Inferior parietal cortex (tissue), 1 donor: ENCODE measurements around the gene NAA38.
A peak's percentile ranks its signal among the peaks of the same experiment; 100 is the strongest.
"Not testable (repeated sequence)": the region's sequence is repeated elsewhere in the genome, so short reads cannot be mapped to it uniquely, and the experiment has no call there.

Experiments
- DNase-seq: peaks from one replicate; pipeline ENCODE4 v3.0.0-alpha.2; 2016; ENCODE audit errors: extremely low spot score

The NAA38 gene

GRCh38 chr17:7882068-7882467 is 24.7 kb upstream of the NAA38 start:
- peak; percentile 4 for DNase-seq

DNA sequence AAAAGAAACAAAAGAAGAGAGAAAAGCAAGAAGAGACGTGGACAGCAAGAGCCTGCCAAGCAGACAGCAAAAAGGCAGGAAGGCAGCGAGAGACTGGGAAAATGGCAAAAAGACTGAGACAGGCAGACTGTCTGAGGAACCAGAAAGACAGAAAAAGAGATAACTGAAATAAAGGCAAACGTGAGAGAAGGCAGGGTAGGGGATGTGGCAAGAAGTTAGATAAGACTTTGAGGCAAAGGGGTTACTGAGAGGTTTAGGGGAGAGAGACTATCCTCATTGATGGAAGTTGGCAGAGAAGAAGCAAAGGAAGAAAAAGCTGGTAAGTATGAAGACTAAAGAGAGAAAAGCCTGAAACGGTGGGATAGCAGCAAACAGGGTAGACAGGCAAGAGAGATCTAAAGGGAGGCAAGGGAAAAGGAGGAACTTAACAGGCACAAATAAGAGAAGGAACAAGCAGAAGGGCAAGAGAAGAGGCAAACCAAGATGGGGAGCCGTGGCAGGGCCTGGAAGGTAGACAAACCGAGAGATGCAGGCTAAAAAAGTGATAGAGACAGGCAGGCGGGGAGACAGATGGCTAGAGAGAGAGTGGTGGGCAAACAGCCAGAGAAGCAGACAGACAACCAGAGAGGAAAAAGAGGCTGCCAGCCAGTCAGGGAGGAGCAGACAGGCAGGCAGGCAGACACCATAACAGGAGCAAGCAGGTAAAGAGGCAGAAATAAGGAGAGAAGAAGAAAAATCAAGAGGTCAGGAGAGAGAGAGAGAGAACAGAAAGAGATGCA is 24.1 kb upstream of the NAA38 start:
- DNase-seq, result peak; percentile 15

DNA sequence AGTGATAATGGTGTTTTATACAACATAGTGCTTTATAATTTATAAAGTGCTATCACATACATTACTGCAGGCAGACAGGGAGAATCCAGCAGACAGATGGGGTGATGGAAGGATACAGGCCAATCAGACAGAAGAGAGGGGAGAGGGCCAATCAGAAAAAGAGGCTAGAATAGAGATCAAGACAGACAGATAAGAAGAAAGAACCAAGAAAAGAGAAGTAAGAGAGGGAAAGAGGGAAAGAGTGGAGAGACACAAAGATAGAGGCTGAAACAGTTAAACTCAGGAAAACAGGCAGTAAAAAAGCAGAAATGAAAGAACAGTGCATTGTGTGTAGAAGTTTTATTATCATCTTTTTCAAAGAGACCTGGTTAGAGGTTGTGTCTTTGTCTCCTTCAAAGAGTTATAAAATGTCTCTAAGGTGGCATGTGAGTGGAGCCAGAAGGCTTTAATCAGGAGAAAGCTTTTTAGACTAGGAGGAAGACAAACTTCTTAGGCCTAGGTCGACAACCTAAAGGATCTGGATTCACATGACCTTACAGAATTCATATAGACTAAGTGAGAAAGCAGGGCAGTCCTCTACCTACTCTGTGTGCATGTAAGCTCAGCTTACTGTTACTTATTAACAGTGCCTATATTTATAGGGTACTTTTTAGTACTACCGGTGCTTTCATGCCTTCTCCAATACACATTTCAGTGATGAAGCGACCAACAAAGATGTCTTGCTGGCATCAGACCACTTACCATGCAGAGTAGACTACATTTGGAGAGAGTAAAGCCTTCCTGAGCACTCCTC is 22.9 kb upstream of the NAA38 start:
- no peak for DNase-seq

DNA sequence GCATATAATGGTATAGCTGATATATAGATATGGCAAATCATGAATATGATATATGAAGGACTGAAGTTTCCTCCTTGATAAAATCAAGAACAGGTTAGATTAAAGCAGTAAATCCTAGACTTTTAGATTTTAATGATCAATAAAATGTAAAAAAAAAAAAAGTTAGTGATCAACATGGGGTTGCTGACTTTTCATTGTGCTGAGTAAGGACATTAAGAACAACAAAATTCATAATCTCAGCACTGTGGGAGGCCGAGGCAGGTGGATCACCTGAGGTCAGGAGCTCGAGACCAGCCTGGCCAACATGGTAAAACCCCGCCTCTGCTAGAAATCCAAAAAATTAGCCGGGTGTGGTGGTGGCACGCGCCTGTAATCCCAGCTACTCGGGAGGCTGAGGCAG is 20.9 kb upstream of the NAA38 start:
- DNase-seq, result no peak

- DNase-seq, result no peak
Observed at GRCh38 chr17:7875804-7876370, 18.5 kb upstream of the NAA38 start.

DNA sequence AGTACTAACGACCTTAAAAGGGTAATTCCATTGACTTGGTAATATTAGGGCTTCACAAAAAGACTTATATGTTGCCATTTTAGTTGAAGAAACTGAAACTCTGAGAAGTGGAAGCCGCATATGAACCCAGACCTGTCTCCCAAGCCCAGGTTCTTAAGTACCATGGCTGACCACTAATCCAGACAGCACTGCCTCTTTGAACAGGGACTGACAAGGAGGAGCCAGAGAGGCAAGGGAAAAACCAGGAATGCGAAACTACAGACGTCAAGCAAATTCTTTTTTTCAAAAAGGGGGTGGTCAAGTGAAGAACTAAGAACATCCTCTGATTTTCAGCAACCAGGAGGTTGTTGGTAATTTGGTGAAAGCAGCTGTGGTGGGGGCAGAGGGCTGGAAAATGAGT is 15.7 kb upstream of the NAA38 start:
- no peak for DNase-seq

GRCh38 chr17:7867881-7868329 is 10.5 kb upstream of the NAA38 start:
- DNase-seq, result no peak

DNA sequence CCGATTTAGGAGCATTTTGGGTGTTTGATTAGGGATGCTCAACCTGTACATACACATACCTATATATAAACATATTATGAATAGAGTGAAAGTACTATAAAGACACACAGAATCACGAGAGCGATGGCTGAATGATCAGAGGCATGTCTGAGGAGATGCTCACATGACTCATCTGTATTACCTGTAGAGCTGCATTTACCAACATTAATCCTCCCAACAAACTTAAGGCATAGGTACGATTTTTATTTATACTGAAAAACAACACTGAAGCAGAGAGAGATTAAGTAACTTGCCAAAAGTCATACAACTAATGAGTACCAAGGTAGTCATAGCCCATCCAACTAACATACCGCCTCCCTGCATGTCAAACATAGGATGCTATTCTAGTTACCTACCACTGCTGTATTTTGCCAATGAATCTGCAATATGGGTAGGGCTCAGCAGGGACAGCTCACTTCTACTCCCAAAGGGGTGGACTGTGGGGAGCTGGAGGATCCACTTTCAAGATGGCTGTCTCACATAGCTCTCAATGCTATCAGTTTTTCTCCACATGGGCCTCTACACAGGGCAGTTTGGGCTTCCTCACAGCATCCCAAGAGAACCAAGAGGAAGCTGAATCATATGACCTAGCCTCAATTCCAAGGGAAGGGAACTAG is 7.8 kb upstream of the NAA38 start:
- no peak for DNase-seq

GRCh38 chr17:7864384-7864783 is 7.0 kb upstream of the NAA38 start:
- DNase-seq, result not testable (repeated sequence)

- DNase-seq, result peak; percentile 85
Observed at GRCh38 chr17:7862692-7863437, 5.5 kb upstream of the NAA38 start.

- DNase-seq, result no peak
Observed at GRCh38 chr17:7859028-7859427, 1.7 kb upstream of the NAA38 start.

- DNase-seq, result no peak
Observed at GRCh38 chr17:7858522-7858810, 1.1 kb upstream of the NAA38 start.

DNA sequence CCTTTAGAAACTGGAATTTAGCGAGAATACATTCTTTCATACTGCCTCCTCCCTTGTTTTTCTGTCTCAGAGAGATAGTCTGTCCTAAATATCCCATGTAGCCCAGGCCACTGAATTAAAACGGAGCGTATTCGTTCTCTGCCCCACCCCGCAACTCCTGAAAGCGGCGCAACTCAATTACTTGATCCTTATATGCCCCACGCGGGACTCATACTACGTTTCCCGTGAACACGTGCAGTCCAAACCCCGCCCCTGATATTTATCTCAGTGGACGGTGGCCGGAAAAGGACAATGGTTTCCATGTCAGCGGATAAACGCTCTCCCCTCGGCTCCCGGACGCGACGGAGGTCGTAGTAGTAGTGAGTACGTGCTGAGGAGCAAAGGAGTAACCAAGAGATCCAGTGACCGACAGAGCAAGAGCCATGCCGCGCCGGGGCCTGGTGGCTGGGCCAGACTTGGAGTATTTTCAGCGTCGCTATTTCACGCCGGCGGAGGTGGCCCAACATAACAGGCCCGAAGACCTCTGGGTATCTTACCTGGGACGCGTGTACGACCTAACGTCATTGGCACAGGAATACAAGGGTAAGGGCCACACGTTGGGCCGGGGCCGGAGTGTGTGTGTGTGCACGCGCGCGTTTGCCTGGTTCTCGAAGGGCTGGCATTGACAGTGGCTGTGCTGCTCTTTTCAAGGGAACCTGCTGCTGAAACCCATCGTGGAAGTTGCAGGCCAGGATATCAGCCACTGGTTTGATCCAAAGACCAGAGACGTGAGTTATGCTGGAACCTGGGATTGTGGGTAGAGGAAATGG is 558 bp upstream of the NAA38 start, which contains the start of gene CYB5D1:
Gene CYB5D1 (plus strand): TSS at position 291 of the 809 bp plus-strand sequence. CDS start 132 bp downstream, at position 423.
- peak; percentile 97 for DNase-seq

DNA sequence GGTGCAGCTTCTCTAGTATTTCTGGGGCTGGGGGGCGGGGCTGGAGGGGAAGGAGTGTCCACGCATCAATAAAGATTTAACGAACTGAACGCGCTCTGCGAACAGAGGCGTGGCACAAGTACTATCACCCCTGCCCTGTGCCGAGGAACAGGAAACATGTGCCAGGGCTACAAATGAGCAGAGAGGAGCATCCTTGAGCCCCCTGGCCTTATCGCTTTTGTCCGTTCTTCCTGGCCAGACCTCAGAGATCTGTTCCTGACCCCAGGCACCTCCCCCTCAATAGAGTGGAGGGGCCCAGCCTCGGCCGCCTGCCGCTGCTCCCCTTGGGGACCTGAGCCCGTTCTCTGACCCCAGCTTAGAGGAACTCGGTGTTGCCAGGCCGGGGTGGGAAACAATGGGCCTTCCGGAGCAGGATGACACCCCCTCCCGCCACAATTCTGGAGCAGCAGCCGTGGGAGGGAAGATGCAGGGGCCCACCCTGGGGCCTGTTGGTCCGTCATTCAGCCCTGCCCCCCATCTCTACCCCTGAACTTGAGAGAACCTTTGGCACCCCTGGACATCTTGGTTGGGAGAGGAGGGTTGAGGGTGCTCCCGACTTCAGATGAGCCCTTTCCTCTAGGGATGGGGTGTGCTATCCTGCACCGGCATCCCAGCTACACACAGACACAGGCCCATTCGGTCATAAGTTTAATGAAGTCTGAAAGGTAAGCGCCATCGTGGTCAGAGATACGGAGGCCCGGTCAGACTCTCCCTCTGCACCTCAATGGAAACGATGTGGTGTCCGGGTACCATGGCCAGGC is 1.1 kb downstream of the NAA38 start:
- no peak for DNase-seq

GRCh38 chr17:7855660-7856010 is 1.7 kb downstream of the NAA38 start:
- DNase-seq, result no peak

GRCh38 chr17:7854851-7855659 is 2.3 kb downstream of the NAA38 start, which contains the start of gene TMEM88:
Gene TMEM88, plus strand, starts transcription at chr17:7855066. Its CDS starts 9 bp downstream, at chr17:7855075.
- no peak for DNase-seq

DNA sequence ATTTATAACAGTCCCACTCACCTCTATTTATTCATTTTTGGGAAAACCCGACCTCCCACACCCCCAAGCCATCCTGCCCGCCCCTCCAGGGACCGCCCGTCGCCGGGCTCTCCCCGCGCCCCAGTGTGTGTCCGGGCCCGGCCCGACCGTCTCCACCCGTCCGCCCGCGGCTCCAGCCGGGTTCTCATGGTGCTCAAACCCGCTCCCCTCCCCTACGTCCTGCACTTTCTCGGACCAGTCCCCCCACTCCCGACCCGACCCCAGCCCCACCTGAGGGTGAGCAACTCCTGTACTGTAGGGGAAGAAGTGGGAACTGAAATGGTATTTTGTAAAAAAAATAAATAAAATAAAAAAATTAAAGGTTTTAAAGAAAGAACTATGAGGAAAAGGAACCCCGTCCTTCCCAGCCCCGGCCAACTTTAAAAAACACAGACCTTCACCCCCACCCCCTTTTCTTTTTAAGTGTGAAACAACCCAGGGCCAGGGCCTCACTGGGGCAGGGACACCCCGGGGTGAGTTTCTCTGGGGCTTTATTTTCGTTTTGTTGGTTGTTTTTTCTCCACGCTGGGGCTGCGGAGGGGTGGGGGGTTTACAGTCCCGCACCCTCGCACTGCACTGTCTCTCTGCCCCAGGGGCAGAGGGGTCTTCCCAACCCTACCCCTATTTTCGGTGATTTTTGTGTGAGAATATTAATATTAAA is 3.1 kb downstream of the NAA38 start:
- DNase-seq, result no peak

GRCh38 chr17:7853691-7854038 is 3.7 kb downstream of the NAA38 start:
- no peak for DNase-seq
